ENCODE measurements around the gene CYP3A4.

Gene CYP3A4

GRCh38 chr7:99825452-99825851 is 41.5 kb upstream of the CYP3A4 start:
- no peak overlapping the region for H3K4me3 ChIP-seq (ENCODE audit: low read depth, low read length)
- ChIA-PET CTCF (interaction anchor here (0.6 kb wide), 1 partner anchor 46 kb away, joined by 3 read pairs; no protein-coding TSS in a partner anchor), POLR2A (no interaction called here)
- no peaks in the 10 kb centered on the region for H3K4me1 ChIP-seq (ENCODE audit: control insufficient read depth, insufficient read depth, low read length)
- no peak overlapping the region for H3K27ac ChIP-seq (ENCODE audit: extremely low read depth, low read depth, low read length)
- no peaks in the 10 kb centered on the region for H3K9me3 ChIP-seq (ENCODE audit: control insufficient read depth, insufficient read depth, low read depth, low read length)
- H3K36me3 ChIP-seq (ENCODE audit: control insufficient read depth in 2 of 2, insufficient read depth in 1 of 2, low read length in 2 of 2) = no peaks in the 10 kb centered on the region
- no peak for TF ChIP-seq SALL2 (tag by site-specific recombination; IDR thresholded peaks at IDR 0.05; ENCODE audit: borderline replicate concordance)
- TF ChIP-seq ZSCAN5A (tag by site-specific recombination; IDR thresholded peaks at IDR 0.05) = no peak
- TF ChIP-seq SP7 (tag by site-specific recombination; IDR thresholded peaks at IDR 0.05) = no peak
- no peak for TF ChIP-seq SETDB1 (IDR thresholded peaks at IDR 0.05; ENCODE audit: insufficient read length, low read length)
- TF ChIP-seq ZNF48 (tag by site-specific recombination; IDR thresholded peaks at IDR 0.05) = no peak
- TF ChIP-seq MZF1 (tag by site-specific recombination; IDR thresholded peaks at IDR 0.05; ENCODE audit: borderline replicate concordance) = no peak
- no peak for TF ChIP-seq ZNF621 (tag by site-specific recombination; IDR thresholded peaks at IDR 0.05)
- no peak for TF ChIP-seq ZNF133 (tag by site-specific recombination; IDR thresholded peaks at IDR 0.05)
- TF ChIP-seq TSHZ1 (tag by site-specific recombination; IDR thresholded peaks at IDR 0.05; ENCODE audit: borderline replicate concordance) = no peak
- TF ChIP-seq ZBTB20 (tag by site-specific recombination; IDR thresholded peaks at IDR 0.05) = no peak
- no peak for TF ChIP-seq ZBTB44 (tag by site-specific recombination; IDR thresholded peaks at IDR 0.05)
- TF ChIP-seq AEBP2 (tag by site-specific recombination; IDR thresholded peaks at IDR 0.05; ENCODE audit: borderline replicate concordance) = no peak
- TF ChIP-seq ZNF24 (tag by site-specific recombination; IDR thresholded peaks at IDR 0.05) = no peak
- no peak for TF ChIP-seq GLI4 (tag by site-specific recombination; IDR thresholded peaks at IDR 0.05)
- no peak for TF ChIP-seq FEZF1 (tag by site-specific recombination; IDR thresholded peaks at IDR 0.05)
- no peak for TF ChIP-seq HOXA7 (CRISPR knock-in tag; IDR thresholded peaks at IDR 0.05; ENCODE audit: borderline replicate concordance)

GRCh38 chr7:99824091-99824490 is 40.1 kb upstream of the CYP3A4 start:
- ChIA-PET POLR2A (no interaction called here), CTCF (no interaction called here)
- Histone ChIP-seq H3K27ac (ENCODE audit: extremely low read depth, low read depth, low read length) (no peak overlapping the region), H3K4me3 (ENCODE audit: low read depth, low read length) (no peak overlapping the region), H3K9me3 (ENCODE audit: control insufficient read depth, insufficient read depth, low read depth, low read length) (no peaks in the 10 kb centered on the region), H3K4me1 (ENCODE audit: control insufficient read depth, insufficient read depth, low read length) (no peaks in the 10 kb centered on the region), H3K36me3 (ENCODE audit: control insufficient read depth in 2 of 2, insufficient read depth in 1 of 2, low read length in 2 of 2) (no peaks in the 10 kb centered on the region)
- TF ChIP-seq ZEB2 (tag by site-specific recombination; IDR thresholded peaks at IDR 0.05) (no peak), ZNF248 (tag by site-specific recombination; IDR thresholded peaks at IDR 0.05) (no peak), ZNF510 (tag by site-specific recombination; IDR thresholded peaks at IDR 0.05; ENCODE audit: insufficient replicate concordance) (no peak), ZSCAN18 (tag by site-specific recombination; IDR thresholded peaks at IDR 0.05) (no peak), ZNF529 (tag by site-specific recombination; IDR thresholded peaks at IDR 0.05; ENCODE audit: insufficient replicate concordance) (no peak), ZBTB48 (tag by site-specific recombination; IDR thresholded peaks at IDR 0.05) (no peak), ZNF274 (IDR thresholded peaks at IDR 0.05; ENCODE audit: low read length) (no peak), ZNF274 (tag by site-specific recombination; IDR thresholded peaks at IDR 0.05; ENCODE audit: borderline replicate concordance) (no peak), ZNF776 (tag by site-specific recombination; IDR thresholded peaks at IDR 0.05; ENCODE audit: borderline replicate concordance) (no peak), KLF1 (tag by site-specific recombination; IDR thresholded peaks at IDR 0.05) (no peak), ZNF660 (tag by site-specific recombination; IDR thresholded peaks at IDR 0.05) (no peak), ZNF548 (tag by site-specific recombination; IDR thresholded peaks at IDR 0.05) (no peak), HOXD13 (CRISPR knock-in tag; IDR thresholded peaks at IDR 0.05; ENCODE audit: borderline replicate concordance) (no peak)

Data from HEK293 (cell line).